Esophagus squamous epithelium (tissue), 5 donors: Measurements from ENCODE around the gene EPAS1. TPM values are rescaled to one million over a fixed set of nuclear protein-coding genes. Genes with fewer than 3 reads are reported as not detected.

ENCODE experiments used
- DNase-seq: peaks from one replicate; lab custom pipeline; 2025; lab: John Stamatoyannopoulos, UW
- H3K27ac ChIP-seq, 4 donors: fragments of 200-600 bp; sonication (generic); one replicate each; pipeline ENCODE4 v1.5.1; 2016 to 2019; ENCODE audit warnings: mild to moderate bottlenecking in 1 of 4
- H3K27me3 ChIP-seq, 4 donors: fragments of 200-600 bp; sonication (generic); 1 replicate in 3 of 4; 2 replicates in 1 of 4; pipeline versions ENCODE4 v1.5.1 to v1.6.0; 2017 to 2021; ENCODE audit warnings: antibody characterized with exemption in 1 of 4
- H3K36me3 ChIP-seq, 3 donors: fragments of 200-600 bp; sonication (generic); one replicate each; pipeline ENCODE4 v1.5.1; 2016 to 2019
- H3K4me1 ChIP-seq, 3 donors: fragments of 200-600 bp; sonication (generic); one replicate each; pipeline ENCODE4 v1.5.1; 2017 to 2019
- H3K4me3 ChIP-seq, 4 donors: fragments of 200-600 bp; sonication (generic); 1 replicate in 3 of 4; 2 replicates in 1 of 4; pipeline ENCODE4 v1.5.1; 2016 to 2019; ENCODE audit warnings: mild to moderate bottlenecking in 2 of 4, moderate library complexity in 1 of 4
- H3K9me3 ChIP-seq, 3 donors: fragments of 200-600 bp; sonication (generic); one replicate each; pipeline ENCODE4 v1.5.1; 2016 to 2019
- CTCF ChIP-seq, 6 experiments: fragments of 450-650 bp in 4 of 6; fragments of 200-600 bp in 2 of 6; sonication (generic) in 2 of 6; IDR thresholded peaks; one replicate each; pipeline ENCODE4 v1.5.1; 2016 to 2019; ENCODE audit warnings: antibody characterized with exemption in 6 of 6, mild to moderate bottlenecking in 4 of 6, moderate library complexity in 4 of 6
- POLR2A ChIP-seq, 4 donors: fragments of 450-650 bp; IDR thresholded peaks; one replicate each; pipeline ENCODE4 v1.6.1; 2017; ENCODE audit warnings: antibody characterized with exemption in 4 of 4, mild to moderate bottlenecking in 4 of 4, moderate library complexity in 3 of 4
- WGBS, 2 donors: methylation state at CpG; one replicate each; pipeline ENCODE4 v1.1.5; 2018; 5-methylcytosine and 5-hydroxymethylcytosine counted together
- intact Hi-C: fragments of 100-400 bp; cut with DNase I; formaldehyde crosslinking; loops from one replicate; pipeline ENCODE4 v1.15.0; 2022
- total RNA-seq, 4 donors: library from RNA; depleted of rRNA; stranded (reverse); fragments of >200 nt; gene quantifications; one replicate each; pipeline ENCODE4 v1.1.0, GENCODE V29; 2016
- donor health status: DM: yes; HTN: yes; CAD: no.

Gene EPAS1
- total RNA-seq, 4 donors from 2014 or later = 86.7 to 151 (median 105) TPM

- H3K4me1 ChIP-seq = no peaks in the 10 kb centered on the region
- H3K27me3 ChIP-seq = no peaks in the 10 kb centered on the region
- peaks cover 0 to 9% (median 9%) of the 10 kb centered on the region in 3 donors for H3K9me3 ChIP-seq
- H3K36me3 ChIP-seq = no peaks in the 10 kb centered on the region
- intact Hi-C loops = no loop called here
- TF ChIP-seq POLR2A (IDR thresholded peaks at IDR 0.05) (no peak), CTCF (IDR thresholded peaks at IDR 0.05) (no peak)
- 50 to 54% methylated on average over 1 of the region's 1 CpG for WGBS, 2 donors
- H3K4me3 ChIP-seq = no peak overlapping the region
- no peak overlapping the region for H3K27ac ChIP-seq
- no peak for DNase-seq
These were observed 125.6 kb downstream of the EPAS1 start for GRCh38 chr2:46422717-46423394.

GRCh38 chr2:46424937-46425336 lies 127.7 kb downstream of the EPAS1 start:
- TF ChIP-seq CTCF (IDR thresholded peaks at IDR 0.05) = no peak
- no peak for TF ChIP-seq POLR2A (IDR thresholded peaks at IDR 0.05)
- intact Hi-C loops = no loop called here
- H3K9me3 ChIP-seq = peaks cover 0 to 7% (median 0%) of the 10 kb centered on the region in 3 donors
- no peaks in the 10 kb centered on the region for H3K36me3 ChIP-seq
- no peak overlapping the region for H3K4me3 ChIP-seq
- DNase-seq = no peak
- no peak overlapping the region for H3K27ac ChIP-seq
- 79 to 86% methylated on average over 5 of the region's 5 CpGs for WGBS, 2 donors
- H3K4me1 ChIP-seq = no peaks in the 10 kb centered on the region
- H3K27me3 ChIP-seq = no peaks in the 10 kb centered on the region

- no peak for DNase-seq
- H3K27me3 ChIP-seq = no peaks in the 10 kb centered on the region
- no peaks in the 10 kb centered on the region for H3K4me1 ChIP-seq
- H3K9me3 ChIP-seq = no peaks in the 10 kb centered on the region
- H3K27ac ChIP-seq = no peak overlapping the region
- TF ChIP-seq CTCF (IDR thresholded peaks at IDR 0.05) = no peak
- no peak for TF ChIP-seq POLR2A (IDR thresholded peaks at IDR 0.05)
- H3K36me3 ChIP-seq = no peaks in the 10 kb centered on the region
- intact Hi-C loops = no loop called here
- no peak overlapping the region for H3K4me3 ChIP-seq
- 97% methylated on average over 6 of the region's 22 CpGs for WGBS, 2 donors
These were observed 131.8 kb downstream of the EPAS1 start for GRCh38 chr2:46428911-46429436.

GRCh38 chr2:46430413-46430812 lies 133.2 kb downstream of the EPAS1 start:
- Histone ChIP-seq H3K9me3 (no peaks in the 10 kb centered on the region), H3K4me3 (no peak overlapping the region), H3K27me3 (no peaks in the 10 kb centered on the region), H3K4me1 (peaks cover 0 to 8% (median 4%) of the 10 kb centered on the region in 3 donors), H3K27ac (no peak overlapping the region), H3K36me3 (no peaks in the 10 kb centered on the region)
- intact Hi-C loops = no loop called here
- DNase-seq = no peak
- TF ChIP-seq POLR2A (IDR thresholded peaks at IDR 0.05) (no peak), CTCF (IDR thresholded peaks at IDR 0.05) (no peak)
- 27 to 38% methylated on average over 1 of the region's 1 CpG for WGBS, 2 donors

GRCh38 chr2:46430992-46431391 lies 133.8 kb downstream of the EPAS1 start:
- no peak overlapping the region for H3K27ac ChIP-seq
- intact Hi-C loops = no loop called here
- H3K36me3 ChIP-seq = no peaks in the 10 kb centered on the region
- H3K4me1 ChIP-seq = peaks cover 0 to 13% (median 4%) of the 10 kb centered on the region in 3 donors
- H3K4me3 ChIP-seq = no peak overlapping the region
- H3K27me3 ChIP-seq = no peaks in the 10 kb centered on the region
- 80 to 92% methylated on average over 1 of the region's 1 CpG for WGBS, 2 donors
- H3K9me3 ChIP-seq = no peaks in the 10 kb centered on the region
- DNase-seq = no peak
- no peak for TF ChIP-seq POLR2A (IDR thresholded peaks at IDR 0.05)
- no peak for TF ChIP-seq CTCF (IDR thresholded peaks at IDR 0.05)
